ENCODE data around the gene LDHD.

LDHD gene

GRCh38 chr16:75114946-75115825 is 1.4 kb downstream of the LDHD start:
- H4K20me1 ChIP-seq (ENCODE audit: insufficient read depth, low read length, poor library complexity, severe bottlenecking): peaks cover 11% of the 10 kb centered on the region
- H2AFZ ChIP-seq (ENCODE audit: low read length): no peak overlapping the region
- no peaks in the 10 kb centered on the region for H3K36me3 ChIP-seq (ENCODE audit: insufficient read depth, low read length)
- H3F3A ChIP-seq (ENCODE audit: low read depth): peaks cover 4% of the 10 kb centered on the region
- H3K79me2 ChIP-seq (ENCODE audit: insufficient read depth, low read length): peaks cover 27% of the 10 kb centered on the region
- TF ChIP-seq EZH2phosphoT487 (IDR thresholded peaks at IDR 0.05; ENCODE audit: borderline replicate concordance): no peak
- no peak for TF ChIP-seq CTCF (conservative IDR thresholded peaks at IDR 0.05; ENCODE audit: low read length)
- H3K4me1 ChIP-seq (ENCODE audit: insufficient read depth, low read length, poor library complexity, severe bottlenecking): peaks cover 16% of the 10 kb centered on the region
- H3K27me3 ChIP-seq (ENCODE audit: insufficient read depth, low read length, poor library complexity, severe bottlenecking): no peaks in the 10 kb centered on the region
- H3K4me2 ChIP-seq (ENCODE audit: low read depth, low read length, poor library complexity, severe bottlenecking): no peak overlapping the region
- H3K9me3 ChIP-seq (ENCODE audit: insufficient read depth, low read depth, low read length): no peaks in the 10 kb centered on the region
- H3K4me3 ChIP-seq (ENCODE audit: low read length, poor library complexity, severe bottlenecking): no peak overlapping the region
- H3K9me2 ChIP-seq (replicated peaks; ENCODE audit: low read depth, low read length): no peaks in the 10 kb centered on the region
- no peak overlapping the region for H3K9ac ChIP-seq (ENCODE audit: low read depth, low read length, poor library complexity, severe bottlenecking)

- TF ChIP-seq EZH2phosphoT487 (IDR thresholded peaks at IDR 0.05; ENCODE audit: borderline replicate concordance) (no peak), CTCF (conservative IDR thresholded peaks at IDR 0.05; ENCODE audit: low read length) (no peak)
- Histone ChIP-seq H3K4me2 (ENCODE audit: low read depth, low read length, poor library complexity, severe bottlenecking) (no peak overlapping the region), H3K27me3 (ENCODE audit: insufficient read depth, low read length, poor library complexity, severe bottlenecking) (no peaks in the 10 kb centered on the region), H3K9ac (ENCODE audit: low read depth, low read length, poor library complexity, severe bottlenecking) (no peak overlapping the region), H3K79me2 (ENCODE audit: insufficient read depth, low read length) (peaks cover 35% of the 10 kb centered on the region), H3F3A (ENCODE audit: low read depth) (peaks cover 9% of the 10 kb centered on the region), H4K20me1 (ENCODE audit: insufficient read depth, low read length, poor library complexity, severe bottlenecking) (peaks cover 13% of the 10 kb centered on the region), H2AFZ (ENCODE audit: low read length) (no peak overlapping the region), H3K4me1 (ENCODE audit: insufficient read depth, low read length, poor library complexity, severe bottlenecking) (peaks cover 25% of the 10 kb centered on the region), H3K36me3 (ENCODE audit: insufficient read depth, low read length) (peaks cover 4% of the 10 kb centered on the region; the same call in 1 of the 2 replicates), H3K9me2 (replicated peaks; ENCODE audit: low read depth, low read length) (no peaks in the 10 kb centered on the region), H3K9me3 (ENCODE audit: insufficient read depth, low read depth, low read length) (no peaks in the 10 kb centered on the region), H3K4me3 (ENCODE audit: low read length, poor library complexity, severe bottlenecking) (no peak overlapping the region)
Observed at GRCh38 chr16:75114179-75114945, 2.2 kb downstream of the LDHD start.

- H4K20me1 ChIP-seq (ENCODE audit: insufficient read depth, low read length, poor library complexity, severe bottlenecking): peaks cover 13% of the 10 kb centered on the region
- no peaks in the 10 kb centered on the region for H3K27me3 ChIP-seq (ENCODE audit: insufficient read depth, low read length, poor library complexity, severe bottlenecking)
- H3K9ac ChIP-seq (ENCODE audit: low read depth, low read length, poor library complexity, severe bottlenecking): no peak overlapping the region
- H3K4me2 ChIP-seq (ENCODE audit: low read depth, low read length, poor library complexity, severe bottlenecking): no peak overlapping the region
- H2AFZ ChIP-seq (ENCODE audit: low read length): no peak overlapping the region
- H3K36me3 ChIP-seq (ENCODE audit: insufficient read depth, low read length): peaks cover 6% of the 10 kb centered on the region; the same call in 1 of the 2 replicates
- H3F3A ChIP-seq (ENCODE audit: low read depth): peaks cover 11% of the 10 kb centered on the region
- peaks cover 39% of the 10 kb centered on the region for H3K79me2 ChIP-seq (ENCODE audit: insufficient read depth, low read length)
- TF ChIP-seq EZH2phosphoT487 (IDR thresholded peaks at IDR 0.05; ENCODE audit: borderline replicate concordance): no peak
- no peak for TF ChIP-seq CTCF (conservative IDR thresholded peaks at IDR 0.05; ENCODE audit: low read length)
- peaks cover 30% of the 10 kb centered on the region for H3K4me1 ChIP-seq (ENCODE audit: insufficient read depth, low read length, poor library complexity, severe bottlenecking)
- H3K4me3 ChIP-seq (ENCODE audit: low read length, poor library complexity, severe bottlenecking): no peak overlapping the region
- H3K9me3 ChIP-seq (ENCODE audit: insufficient read depth, low read depth, low read length): no peaks in the 10 kb centered on the region
- H3K9me2 ChIP-seq (replicated peaks; ENCODE audit: low read depth, low read length): no peaks in the 10 kb centered on the region
Observed at GRCh38 chr16:75113541-75114121, 2.9 kb downstream of the LDHD start.

Data from Loucy (cell line).